Hypothalamus (tissue), 51 donors: ENCODE data around the gene TENT4B.

ENCODE experiments used
- DNase-seq, 51 donors: peaks; one replicate each; lab custom pipeline; 2025; lab: John Stamatoyannopoulos, UW

The TENT4B gene

GRCh38 chr16:50192386-50193050 lies 39.4 kb downstream of the TENT4B start:
- DNase-seq = no peak

- DNase-seq = no peak
Observed at GRCh38 chr16:50193594-50193993, 40.5 kb downstream of the TENT4B start.

GRCh38 chr16:50195276-50195675 lies 42.2 kb downstream of the TENT4B start:
- no peak for DNase-seq

GRCh38 chr16:50195756-50196155 lies 42.6 kb downstream of the TENT4B start:
- no peak for DNase-seq

- DNase-seq = no peak
Observed at GRCh38 chr16:50197582-50197981, 44.5 kb downstream of the TENT4B start.

- no peak for DNase-seq
Observed at GRCh38 chr16:50198802-50199403, 45.8 kb downstream of the TENT4B start.

GRCh38 chr16:50201787-50202186 lies 48.7 kb downstream of the TENT4B start:
- DNase-seq = no peak

GRCh38 chr16:50202926-50203624 lies 50.0 kb downstream of the TENT4B start:
- no peak for DNase-seq

GRCh38 chr16:50203681-50204080 lies 50.6 kb downstream of the TENT4B start:
- DNase-seq = no peak

- DNase-seq = no peak
Observed at GRCh38 chr16:50204453-50205108, 51.5 kb downstream of the TENT4B start.

- DNase-seq = no peak
Observed at GRCh38 chr16:50207652-50208051, 54.5 kb downstream of the TENT4B start.

- DNase-seq = no peak
Observed at GRCh38 chr16:50208460-50208931, 55.4 kb downstream of the TENT4B start.

- DNase-seq = no peak
Observed at GRCh38 chr16:50209546-50210265, 56.6 kb downstream of the TENT4B start.

- peak in 46 of 51 donors; percentile 5 to 85 (median 67) for DNase-seq
Observed at GRCh38 chr16:50210266-50211038, 57.3 kb downstream of the TENT4B start.

GRCh38 chr16:50213939-50214519 lies 60.9 kb downstream of the TENT4B start:
- peak in 2 of 51 donors; percentile 17 to 70 for DNase-seq

GRCh38 chr16:50215680-50216079 lies 62.6 kb downstream of the TENT4B start:
- no peak for DNase-seq

- DNase-seq = no peak
Observed at GRCh38 chr16:50216231-50216630, 63.1 kb downstream of the TENT4B start.

- no peak for DNase-seq
Observed at GRCh38 chr16:50219402-50219975, 66.4 kb downstream of the TENT4B start.

- DNase-seq = no peak
Observed at GRCh38 chr16:50224286-50224685, 71.2 kb downstream of the TENT4B start.
